RCC 7860 (cell line): ENCODE measurements around the gene PDPR.
"Not testable (repeated sequence)": the region's sequence is repeated elsewhere in the genome, so short reads cannot be mapped to it uniquely, and the experiment has no call there.

Experiments
- DNase-seq: peaks from one replicate; pipeline ENCODE4 v3.0.0-alpha.2; 2015; ENCODE audit warnings: low spot score
- FAIRE-seq: peaks from 2 replicates; lab custom pipeline; 2012; peaks lifted over from hg19 to GRCh38; lab: Jason Lieb, UNC

Gene PDPR

DNA sequence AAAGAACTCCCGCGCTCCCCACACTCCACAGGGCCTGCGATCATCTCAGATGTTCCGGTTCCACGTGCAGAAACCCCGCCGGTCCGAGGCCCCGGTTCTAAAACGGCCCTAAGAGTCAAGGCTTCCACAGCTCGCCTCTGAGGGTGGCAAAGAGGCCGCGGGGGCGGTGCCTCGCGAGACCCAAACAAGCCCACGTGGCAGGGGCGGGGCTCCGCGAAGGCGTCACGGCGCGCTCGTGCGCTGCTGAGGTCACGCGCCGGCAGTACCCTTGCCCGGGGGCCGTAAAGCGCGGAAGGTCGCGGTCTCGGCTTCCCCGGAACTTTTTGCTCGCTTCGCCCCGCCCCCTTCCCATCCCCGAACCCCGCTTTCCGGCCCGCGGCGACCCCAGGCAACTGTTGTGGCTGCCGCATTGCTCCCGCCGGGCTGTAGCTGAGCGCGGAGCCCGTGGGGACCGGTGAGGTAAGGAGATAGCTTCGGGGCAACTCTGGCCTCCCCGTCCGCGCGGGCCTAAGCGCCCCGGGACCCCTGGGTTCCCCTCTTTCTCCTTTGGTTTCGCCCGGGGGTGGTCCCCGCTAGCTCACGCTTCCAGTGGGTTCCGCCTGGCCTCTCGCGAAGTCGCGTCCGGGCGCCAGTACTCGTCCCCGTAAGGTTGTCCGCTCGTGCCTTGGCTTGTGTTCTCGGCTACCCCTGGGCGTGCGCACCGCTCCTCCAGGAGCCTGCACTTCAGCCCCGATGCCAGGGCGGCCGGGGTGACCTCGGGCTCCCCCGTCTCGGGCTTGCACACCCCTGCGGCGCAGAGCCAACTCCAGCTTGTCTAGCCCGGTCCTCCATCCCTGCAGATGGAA, at the start of gene PDPR:
TSS of gene PDPR (plus strand) at position 351 of the 845 bp plus-strand sequence. CDS start 6,161 bp downstream, outside the sequence.
- FAIRE-seq = not testable (repeated sequence)
- peak; percentile 59 for DNase-seq

- FAIRE-seq, DNase-seq: not testable (repeated sequence)
These were observed 49.2 kb upstream of the PDPR start for GRCh38 chr16:70064841-70065370.

GRCh38 chr16:70065376-70065745, 48.8 kb upstream of the PDPR start:
- not testable (repeated sequence) for DNase-seq, FAIRE-seq

DNA sequence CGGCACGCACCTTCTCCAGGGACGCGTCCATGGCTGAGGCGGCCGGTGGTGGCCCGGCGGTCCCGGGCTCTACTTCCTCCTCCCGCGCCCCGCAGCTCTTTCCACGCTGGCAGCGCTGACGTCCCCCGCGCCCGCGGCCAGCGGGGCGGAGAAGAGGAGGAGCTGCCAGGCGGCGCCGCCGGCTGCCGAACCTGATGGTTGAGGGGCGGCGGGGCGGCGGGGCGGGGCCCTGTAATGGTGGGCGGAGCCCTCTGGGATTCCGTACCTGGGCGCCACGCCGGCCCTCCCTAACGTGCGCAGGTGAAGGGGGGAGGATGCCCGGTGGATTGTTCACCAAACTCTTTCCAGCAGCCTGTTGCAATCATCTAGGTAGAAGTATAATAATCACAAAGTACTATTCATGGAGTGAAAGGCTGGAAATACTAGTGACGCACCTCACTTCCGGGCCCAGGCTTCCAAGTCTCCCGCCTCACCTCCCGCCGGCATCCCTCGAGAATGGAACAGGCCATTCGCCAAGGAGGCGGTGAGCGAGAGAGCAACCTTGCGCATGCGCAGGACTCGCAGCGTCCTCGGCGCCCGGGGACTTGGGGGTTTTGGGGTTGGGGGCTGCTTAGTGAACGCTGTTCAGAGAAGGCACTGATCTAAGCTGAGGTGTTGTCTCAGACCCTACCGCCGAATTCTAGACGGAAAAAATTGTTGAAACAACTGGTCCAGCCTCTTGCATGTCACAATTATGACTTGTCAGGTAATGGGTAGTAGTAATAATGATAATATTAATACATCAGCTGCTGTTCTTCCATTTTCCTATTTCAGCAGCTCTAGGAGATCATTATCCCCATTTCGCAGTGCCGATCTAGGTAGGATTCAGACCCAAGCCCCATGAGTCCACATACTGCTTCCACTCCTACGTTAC, 48.1 kb upstream of the PDPR start:
- peak; percentile 73 for DNase-seq
- not testable (repeated sequence) for FAIRE-seq

GRCh38 chr16:70066751-70067150, 47.4 kb upstream of the PDPR start:
- not testable (repeated sequence) for DNase-seq, FAIRE-seq

GRCh38 chr16:70079081-70079480, 35.1 kb upstream of the PDPR start:
- FAIRE-seq, DNase-seq: not testable (repeated sequence)

DNA sequence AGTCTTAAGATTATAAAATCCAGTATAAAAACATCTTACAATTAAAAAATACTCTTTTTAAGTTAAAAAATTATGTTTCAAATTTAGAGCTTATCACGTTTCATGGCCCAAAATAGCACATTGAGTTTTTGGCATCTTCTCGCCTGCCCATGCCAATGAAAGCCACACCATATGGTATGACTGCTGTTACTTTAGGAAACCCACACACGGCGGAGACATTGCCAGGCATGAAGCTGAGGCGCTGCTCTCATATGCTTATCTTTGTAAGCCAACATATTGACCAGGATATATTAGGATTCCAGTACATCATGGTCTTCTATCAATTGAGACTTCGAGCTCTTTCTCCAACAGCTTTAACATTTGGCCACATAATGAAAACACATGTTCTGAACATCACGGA, 32.9 kb upstream of the PDPR start:
- FAIRE-seq, DNase-seq: not testable (repeated sequence)

GRCh38 chr16:70083931-70084330, 30.2 kb upstream of the PDPR start:
- not testable (repeated sequence) for FAIRE-seq, DNase-seq

DNA sequence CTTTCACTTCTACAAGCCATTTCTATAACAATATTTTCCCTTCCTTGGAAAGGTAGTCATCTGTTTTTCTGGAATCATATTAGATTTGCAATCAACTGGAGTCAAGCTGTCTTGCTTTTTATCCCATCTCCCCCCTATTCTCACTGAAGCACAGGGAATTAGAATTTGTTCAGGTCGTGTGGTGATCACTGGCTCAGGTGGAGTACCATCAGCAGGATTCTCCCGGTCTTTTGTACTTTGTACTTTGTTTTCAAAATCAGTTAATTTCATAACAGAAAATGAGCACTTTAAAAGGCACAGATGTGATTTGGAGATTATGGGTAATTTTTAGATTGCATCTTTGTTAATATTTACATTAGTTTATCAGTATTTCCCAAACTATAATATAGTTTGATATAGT, 26.0 kb upstream of the PDPR start:
- not testable (repeated sequence) for DNase-seq, FAIRE-seq

- FAIRE-seq, DNase-seq: not testable (repeated sequence)
These were observed 25.3 kb upstream of the PDPR start for GRCh38 chr16:70088877-70089276.

DNA sequence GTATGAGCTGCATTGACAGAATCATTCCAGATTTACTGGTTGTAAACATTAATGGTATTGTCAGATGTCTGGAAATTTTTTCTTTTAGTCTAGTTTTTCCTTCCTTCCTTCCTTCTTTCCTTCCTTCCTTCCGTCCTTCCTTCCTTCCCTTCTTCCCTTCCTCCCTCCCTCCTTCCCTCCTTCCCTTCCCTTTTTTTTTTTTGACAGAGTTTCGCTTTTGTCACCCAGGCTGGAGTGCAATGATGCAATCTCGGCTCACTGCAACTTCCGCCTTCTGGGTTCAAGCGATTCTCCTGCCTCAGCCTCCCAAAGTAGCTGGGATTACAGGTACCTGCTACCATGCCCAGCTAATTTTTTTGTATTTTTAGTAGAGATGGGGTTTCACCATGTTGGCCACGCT, 24.8 kb upstream of the PDPR start:
- not testable (repeated sequence) for FAIRE-seq, DNase-seq

DNA sequence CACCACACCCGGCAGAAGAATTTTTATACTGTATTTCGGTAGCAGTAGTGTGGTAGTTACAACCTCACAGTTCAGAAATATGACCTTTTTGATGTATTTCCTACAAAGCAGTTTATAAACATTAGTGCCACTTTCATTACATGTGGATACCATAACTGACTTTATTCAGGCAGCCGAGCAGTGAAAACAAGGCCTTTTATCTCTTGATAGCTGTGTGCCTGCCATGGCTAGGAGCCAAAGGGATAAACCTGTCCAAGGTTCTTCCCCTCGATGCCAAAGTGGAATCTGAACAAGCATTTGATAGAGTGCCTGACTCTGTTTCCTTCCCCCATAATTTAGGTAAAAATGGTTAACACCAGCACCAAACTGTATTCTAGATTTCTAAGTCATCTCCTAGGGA, 23.0 kb upstream of the PDPR start:
- not testable (repeated sequence) for DNase-seq, FAIRE-seq

DNA sequence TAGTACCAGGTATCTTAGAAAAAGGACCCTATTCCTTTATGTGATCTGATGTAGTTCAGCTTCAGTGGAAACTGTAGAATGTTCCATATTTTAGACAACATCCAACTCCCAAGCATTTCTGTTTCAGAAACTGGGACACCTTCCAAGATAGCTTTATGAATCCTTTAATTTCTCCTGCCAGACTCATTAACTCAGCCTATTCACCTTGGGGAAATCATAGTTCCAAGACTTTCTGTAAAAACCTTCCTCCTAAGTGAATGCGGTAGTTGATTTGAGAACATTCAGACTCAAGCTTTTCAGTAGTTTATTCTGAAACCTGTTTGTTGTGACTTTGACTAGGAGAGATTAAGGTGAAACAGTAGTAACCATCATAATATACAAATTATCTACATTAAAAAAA, 20.0 kb upstream of the PDPR start:
- not testable (repeated sequence) for FAIRE-seq, DNase-seq

- DNase-seq, FAIRE-seq: not testable (repeated sequence)
These were observed 4.4 kb upstream of the PDPR start for GRCh38 chr16:70109583-70110279.

DNA sequence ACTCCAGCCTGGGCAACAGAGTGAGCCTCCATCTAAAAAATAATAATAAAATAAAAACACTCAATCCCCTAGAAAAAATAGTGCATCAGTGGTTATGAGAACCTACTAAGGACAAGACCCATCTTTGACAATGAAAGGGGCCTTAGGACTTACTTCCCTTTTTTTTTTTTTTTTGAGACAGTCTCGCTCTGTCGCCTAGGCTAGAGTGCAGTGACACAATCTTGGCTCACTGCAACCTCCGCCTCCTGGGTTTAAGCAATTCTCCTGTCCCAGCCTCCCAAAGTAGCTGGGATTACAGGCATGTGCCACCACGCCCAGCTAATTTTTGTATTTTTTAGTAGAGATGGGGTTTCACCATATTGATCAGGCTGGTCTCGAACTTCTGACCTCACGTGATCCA, 2.0 kb upstream of the PDPR start:
- FAIRE-seq, DNase-seq: not testable (repeated sequence)

DNA sequence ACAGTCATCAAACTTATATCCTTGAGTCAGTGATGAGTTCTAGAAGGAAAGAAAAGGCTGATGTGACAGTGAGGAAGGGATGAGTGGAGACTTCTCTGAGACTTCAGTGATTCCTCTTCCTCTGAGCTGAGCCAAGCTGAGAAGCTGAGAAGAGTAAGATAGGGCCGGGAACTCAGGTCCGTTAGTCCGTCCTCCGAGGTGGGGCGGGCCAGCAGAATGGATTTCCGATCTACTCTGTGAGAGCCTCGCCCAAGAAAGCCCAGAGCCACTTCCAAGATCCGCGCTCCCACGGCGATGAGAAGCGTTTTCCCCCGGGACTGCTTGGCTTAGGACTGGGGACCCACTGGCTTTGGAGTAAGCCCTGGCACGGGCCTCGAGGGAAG, 542 bp upstream of the PDPR start:
- not testable (repeated sequence) for DNase-seq, FAIRE-seq

DNA sequence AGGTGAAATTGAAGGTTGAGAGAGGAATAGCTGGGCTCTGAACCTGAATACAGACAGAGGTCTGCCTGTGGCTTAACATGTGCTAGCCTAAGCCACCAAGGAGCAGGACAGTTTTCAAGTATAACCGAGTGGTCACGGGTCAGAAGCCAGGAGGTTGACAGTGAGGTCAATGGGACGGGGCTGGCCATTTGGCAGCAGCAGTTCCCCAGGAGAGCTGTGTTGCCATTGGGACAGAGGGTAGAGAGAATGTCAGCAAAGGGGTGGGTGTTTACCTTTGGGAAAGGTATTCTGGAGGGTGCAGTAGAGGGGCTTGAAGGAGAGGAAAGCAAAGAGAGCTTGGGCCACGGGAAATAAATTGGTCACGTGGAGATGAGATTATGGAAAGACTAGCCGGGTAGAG, 4.2 kb downstream of the PDPR start:
- FAIRE-seq, DNase-seq: not testable (repeated sequence)

GRCh38 chr16:70118776-70119175, 4.6 kb downstream of the PDPR start:
- DNase-seq, FAIRE-seq: not testable (repeated sequence)

DNA sequence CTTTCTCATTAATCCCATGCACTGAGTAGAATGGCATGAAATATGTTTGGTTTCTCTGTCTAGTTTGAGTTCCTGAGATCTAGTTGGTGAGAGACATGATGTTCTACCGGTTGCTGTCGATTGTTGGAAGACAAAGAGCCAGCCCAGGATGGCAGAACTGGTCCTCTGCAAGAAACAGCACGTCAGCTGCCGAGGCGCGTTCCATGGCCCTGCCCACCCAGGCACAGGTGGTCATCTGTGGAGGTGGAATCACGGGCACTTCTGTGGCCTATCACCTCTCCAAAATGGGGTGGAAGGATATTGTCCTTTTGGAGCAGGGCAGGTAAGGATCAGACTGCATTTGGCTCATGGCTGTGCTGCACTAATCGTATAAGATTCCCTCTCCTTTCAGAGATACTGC, 6.3 kb downstream of the PDPR start:
- FAIRE-seq, DNase-seq: not testable (repeated sequence)

GRCh38 chr16:70123822-70124221, 9.7 kb downstream of the PDPR start:
- FAIRE-seq, DNase-seq: not testable (repeated sequence)
